NCI-H524 (cell line): ENCODE measurements around the gene CPVL.
A peak's percentile ranks its signal among the peaks of the same experiment; 100 is the strongest.

Experiments used
- DNase-seq, 2 experiments: peaks; one replicate each; lab custom pipeline; 2025; lab: John Stamatoyannopoulos, UW

The CPVL gene

GRCh38 chr7:29154076-29154475 lies 7.7 kb upstream of the CPVL start:
- no peak for DNase-seq

- DNase-seq: peak; percentile 90 to 93
Measured at GRCh38 chr7:29150856-29151255, 4.5 kb upstream of the CPVL start.

GRCh38 chr7:29149036-29149435 lies 2.7 kb upstream of the CPVL start:
- DNase-seq: no peak

- no peak for DNase-seq
Measured at GRCh38 chr7:29147821-29148220, 1.5 kb upstream of the CPVL start.

GRCh38 chr7:29146888-29147609 lies 712 bp upstream of the CPVL start:
- peak in 1 of 2 experiments; percentile 18 for DNase-seq

- DNase-seq: peak in 1 of 2 experiments; percentile 5
Measured at GRCh38 chr7:29145553-29146056, 732 bp downstream of the CPVL start.

GRCh38 chr7:29143751-29144150 lies 2.6 kb downstream of the CPVL start:
- DNase-seq: no peak

- no peak for DNase-seq
Measured at GRCh38 chr7:29142021-29142727, 4.2 kb downstream of the CPVL start.

- DNase-seq: no peak
Measured at GRCh38 chr7:29140873-29141468, 5.4 kb downstream of the CPVL start.

GRCh38 chr7:29139796-29140195 lies 6.5 kb downstream of the CPVL start:
- DNase-seq: no peak

GRCh38 chr7:29139191-29139590 lies 7.1 kb downstream of the CPVL start:
- no peak for DNase-seq

- DNase-seq: no peak
Measured at GRCh38 chr7:29138588-29138987, 7.7 kb downstream of the CPVL start.

GRCh38 chr7:29135846-29136245 lies 10.5 kb downstream of the CPVL start:
- no peak for DNase-seq

GRCh38 chr7:29132980-29133379 lies 13.4 kb downstream of the CPVL start:
- DNase-seq: no peak

GRCh38 chr7:29131678-29132077 lies 14.7 kb downstream of the CPVL start:
- no peak for DNase-seq

- DNase-seq: no peak
Measured at GRCh38 chr7:29130096-29130495, 16.2 kb downstream of the CPVL start.

GRCh38 chr7:29127527-29127926 lies 18.8 kb downstream of the CPVL start:
- DNase-seq: no peak

GRCh38 chr7:29126804-29127203 lies 19.5 kb downstream of the CPVL start:
- no peak for DNase-seq

GRCh38 chr7:29123626-29124190 lies 22.6 kb downstream of the CPVL start:
- DNase-seq: no peak

- DNase-seq: no peak
Measured at GRCh38 chr7:29122759-29123158, 23.6 kb downstream of the CPVL start.

- DNase-seq: no peak
Measured at GRCh38 chr7:29122081-29122480, 24.3 kb downstream of the CPVL start.

- DNase-seq: no peak
Measured at GRCh38 chr7:29120955-29121354, 25.4 kb downstream of the CPVL start.

- DNase-seq: no peak
Measured at GRCh38 chr7:29119538-29119937, 26.8 kb downstream of the CPVL start.
